ENCODE data around the gene MRTFB.

MRTFB gene

GRCh38 chr16:14186795-14187221 lies 115.7 kb downstream of the MRTFB start:
- TF ChIP-seq CTCF (IDR thresholded peaks at IDR 0.05; ENCODE audit: borderline replicate concordance, control extremely low read depth, extremely low read depth, insufficient read depth, missing control alignments) = no peak
- in situ Hi-C loops (cut with MboI; ENCODE audit: low sequenced_read_pairs, unreplicated experiment) = no loop called here
- DNase-seq (ENCODE audit: low spot score) = no peak

DNA sequence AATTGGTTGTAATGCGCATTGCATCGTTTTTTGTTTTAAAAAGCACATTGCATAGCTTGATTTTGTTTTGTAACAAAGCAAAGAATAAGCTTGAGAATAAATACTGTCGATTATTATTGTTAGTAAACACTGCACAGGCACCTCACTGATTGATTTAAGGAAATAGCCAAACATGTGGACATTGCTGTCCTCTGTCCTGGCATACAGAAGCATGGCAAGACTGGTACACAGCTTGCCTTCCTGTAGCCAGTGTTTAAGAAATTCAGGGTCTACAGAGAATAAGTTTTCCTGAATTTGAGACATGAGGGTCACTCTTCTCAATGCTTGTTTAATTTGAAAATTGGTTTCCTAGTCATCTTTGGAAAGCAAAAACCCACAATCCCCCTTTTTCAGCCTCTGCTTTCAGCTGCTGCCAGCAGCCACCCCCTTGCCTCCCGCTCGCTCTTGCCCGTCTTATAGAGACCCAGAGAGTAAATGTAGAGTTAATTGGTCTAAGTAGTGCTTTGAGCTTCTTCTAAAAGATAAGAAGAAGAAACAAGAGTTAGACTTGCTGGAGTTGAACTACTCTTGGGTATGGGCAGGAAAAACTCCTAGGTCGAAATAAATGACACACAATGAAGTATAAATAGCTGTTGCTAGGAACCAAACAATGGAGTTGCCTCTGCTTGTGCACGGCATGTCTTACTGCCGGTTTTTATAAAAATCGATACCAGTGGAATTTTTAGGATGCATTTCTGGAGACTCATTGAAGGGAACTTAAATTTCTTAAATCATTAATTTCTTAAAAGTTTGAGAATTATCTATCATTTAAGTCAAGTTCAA lies 116.6 kb downstream of the MRTFB start:
- TF ChIP-seq CTCF (IDR thresholded peaks at IDR 0.05; ENCODE audit: borderline replicate concordance, control extremely low read depth, extremely low read depth, insufficient read depth, missing control alignments) = no peak
- in situ Hi-C loops (cut with MboI; ENCODE audit: low sequenced_read_pairs, unreplicated experiment) = no loop called here
- no peak for DNase-seq (ENCODE audit: low spot score)

- peak; percentile 57 for DNase-seq (ENCODE audit: low spot score)
- TF ChIP-seq CTCF (IDR thresholded peaks at IDR 0.05; ENCODE audit: borderline replicate concordance, control extremely low read depth, extremely low read depth, insufficient read depth, missing control alignments) = no peak
- in situ Hi-C loops (cut with MboI; ENCODE audit: low sequenced_read_pairs, unreplicated experiment) = no loop called here
These were observed 122.3 kb downstream of the MRTFB start for GRCh38 chr16:14193316-14193871.

- TF ChIP-seq CTCF (IDR thresholded peaks at IDR 0.05; ENCODE audit: borderline replicate concordance, control extremely low read depth, extremely low read depth, insufficient read depth, missing control alignments) = no peak
- in situ Hi-C loops (cut with MboI; ENCODE audit: low sequenced_read_pairs, unreplicated experiment) = no loop called here
- no peak for DNase-seq (ENCODE audit: low spot score)
These were observed 123.6 kb downstream of the MRTFB start for GRCh38 chr16:14194721-14195120.

GRCh38 chr16:14196011-14196410 lies 124.9 kb downstream of the MRTFB start:
- TF ChIP-seq CTCF (IDR thresholded peaks at IDR 0.05; ENCODE audit: borderline replicate concordance, control extremely low read depth, extremely low read depth, insufficient read depth, missing control alignments) = no peak
- DNase-seq (ENCODE audit: low spot score) = no peak
- in situ Hi-C loops (cut with MboI; ENCODE audit: low sequenced_read_pairs, unreplicated experiment) = no loop called here

GRCh38 chr16:14196539-14196938 lies 125.4 kb downstream of the MRTFB start:
- in situ Hi-C loops (cut with MboI; ENCODE audit: low sequenced_read_pairs, unreplicated experiment) = no loop called here
- no peak for TF ChIP-seq CTCF (IDR thresholded peaks at IDR 0.05; ENCODE audit: borderline replicate concordance, control extremely low read depth, extremely low read depth, insufficient read depth, missing control alignments)
- no peak for DNase-seq (ENCODE audit: low spot score)
